ENCODE data around the gene GRPEL1. TPM values are rescaled to one million over a fixed set of nuclear protein-coding genes. Genes with fewer than 3 reads are reported as not detected.

GRPEL1 gene
- total and polyA plus RNA-seq, 2 of the 13 experiments (the other 11 are each of a cell fraction or from before 2014, with no cell fraction given): 32.3 to 141 TPM

GRCh38 chr4:7068279-7068842, 497 bp upstream of the GRPEL1 start (continued):
- TF ChIP-seq, protein P1, sequence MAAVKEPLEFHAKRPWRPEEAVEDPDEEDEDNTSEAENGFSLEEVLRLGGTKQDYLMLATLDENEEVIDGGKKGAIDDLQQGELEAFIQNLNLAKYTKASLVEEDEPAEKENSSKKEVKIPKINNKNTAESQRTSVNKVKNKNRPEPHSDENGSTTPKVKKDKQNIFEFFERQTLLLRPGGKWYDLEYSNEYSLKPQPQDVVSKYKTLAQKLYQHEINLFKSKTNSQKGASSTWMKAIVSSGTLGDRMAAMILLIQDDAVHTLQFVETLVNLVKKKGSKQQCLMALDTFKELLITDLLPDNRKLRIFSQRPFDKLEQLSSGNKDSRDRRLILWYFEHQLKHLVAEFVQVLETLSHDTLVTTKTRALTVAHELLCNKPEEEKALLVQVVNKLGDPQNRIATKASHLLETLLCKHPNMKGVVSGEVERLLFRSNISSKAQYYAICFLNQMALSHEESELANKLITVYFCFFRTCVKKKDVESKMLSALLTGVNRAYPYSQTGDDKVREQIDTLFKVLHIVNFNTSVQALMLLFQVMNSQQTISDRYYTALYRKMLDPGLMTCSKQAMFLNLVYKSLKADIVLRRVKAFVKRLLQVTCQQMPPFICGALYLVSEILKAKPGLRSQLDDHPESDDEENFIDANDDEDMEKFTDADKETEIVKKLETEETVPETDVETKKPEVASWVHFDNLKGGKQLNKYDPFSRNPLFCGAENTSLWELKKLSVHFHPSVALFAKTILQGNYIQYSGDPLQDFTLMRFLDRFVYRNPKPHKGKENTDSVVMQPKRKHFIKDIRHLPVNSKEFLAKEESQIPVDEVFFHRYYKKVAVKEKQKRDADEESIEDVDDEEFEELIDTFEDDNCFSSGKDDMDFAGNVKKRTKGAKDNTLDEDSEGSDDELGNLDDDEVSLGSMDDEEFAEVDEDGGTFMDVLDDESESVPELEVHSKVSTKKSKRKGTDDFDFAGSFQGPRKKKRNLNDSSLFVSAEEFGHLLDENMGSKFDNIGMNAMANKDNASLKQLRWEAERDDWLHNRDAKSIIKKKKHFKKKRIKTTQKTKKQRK (IDR thresholded peaks at IDR 0.05; ENCODE audit: low read length): no peak
- no peak for TF ChIP-seq MIXL1 (CRISPR knock-in tag; IDR thresholded peaks at IDR 0.05)
- no peak for TF ChIP-seq ZNF552 (CRISPR knock-in tag; IDR thresholded peaks at IDR 0.05; ENCODE audit: borderline replicate concordance)
- TF ChIP-seq EEA1 (CRISPR knock-in tag; IDR thresholded peaks at IDR 0.05; ENCODE audit: borderline replicate concordance): no peak
- TF ChIP-seq, protein P2, sequence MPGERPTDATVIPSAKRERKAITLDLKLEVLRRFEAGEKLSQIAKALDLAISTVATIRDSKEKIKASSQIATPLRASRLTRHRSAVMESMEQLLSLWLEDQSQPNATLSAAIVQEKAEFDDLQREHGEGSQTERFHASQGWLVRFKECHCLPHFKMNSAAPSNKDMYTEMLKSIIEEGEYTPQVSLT (CRISPR knock-in tag; IDR thresholded peaks at IDR 0.05; ENCODE audit: borderline replicate concordance, low read depth): no peak
- TF ChIP-seq ZBTB21 (CRISPR knock-in tag; IDR thresholded peaks at IDR 0.05): no peak
- no peak for TF ChIP-seq FOXO1 (CRISPR knock-in tag; IDR thresholded peaks at IDR 0.05)
- no peak for TF ChIP-seq ZNF572 (CRISPR knock-in tag; IDR thresholded peaks at IDR 0.05)
- TF ChIP-seq KLF16 (CRISPR knock-in tag; IDR thresholded peaks at IDR 0.05): no peak
- TF ChIP-seq DR1 (CRISPR knock-in tag; IDR thresholded peaks at IDR 0.05): no peak
- TF ChIP-seq ZEB1 (IDR thresholded peaks at IDR 0.05; ENCODE audit: insufficient replicate concordance, low read depth): no peak
- TF ChIP-seq ZNF12 (CRISPR knock-in tag; IDR thresholded peaks at IDR 0.05): no peak
- TF ChIP-seq MZF1 (CRISPR knock-in tag; IDR thresholded peaks at IDR 0.05; ENCODE audit: borderline replicate concordance): no peak
- TF ChIP-seq ZNF546 (CRISPR knock-in tag; conservative IDR thresholded peaks at IDR 0.05): 0 out of 2 replicates have a peak, but pooled peaks have one; percentile 15
- TF ChIP-seq ZBTB42 (CRISPR knock-in tag; IDR thresholded peaks at IDR 0.05): no peak; the same call in none of the 2 replicates
- no peak for TF ChIP-seq PRDM10 (CRISPR knock-in tag; IDR thresholded peaks at IDR 0.05; ENCODE audit: low read depth)
- TF ChIP-seq SNRNP70 (IDR thresholded peaks at IDR 0.05; ENCODE audit: low read depth, low read length): no peak
- TF ChIP-seq, protein P3, sequence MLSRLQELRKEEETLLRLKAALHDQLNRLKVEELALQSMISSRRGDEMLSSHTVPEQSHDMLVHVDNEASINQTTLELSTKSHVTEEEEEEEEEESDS (CRISPR knock-in tag; IDR thresholded peaks at IDR 0.05; ENCODE audit: borderline replicate concordance): no peak
- no peak for TF ChIP-seq ZBTB8A (CRISPR knock-in tag; IDR thresholded peaks at IDR 0.05; ENCODE audit: borderline replicate concordance, low read depth)

All from HepG2 (cell line).